GM21381 (cell line): Measurements from ENCODE around the gene TRUB1.

Experiments
- ATAC-seq: cut with Tn5 transposase; IDR thresholded peaks from one replicate; pipeline ENCODE4 v1.9.1; 2021; ENCODE audit warnings: mild to moderate bottlenecking, moderate library complexity; ENCODE audit not compliant: unreplicated experiment

The TRUB1 gene

DNA sequence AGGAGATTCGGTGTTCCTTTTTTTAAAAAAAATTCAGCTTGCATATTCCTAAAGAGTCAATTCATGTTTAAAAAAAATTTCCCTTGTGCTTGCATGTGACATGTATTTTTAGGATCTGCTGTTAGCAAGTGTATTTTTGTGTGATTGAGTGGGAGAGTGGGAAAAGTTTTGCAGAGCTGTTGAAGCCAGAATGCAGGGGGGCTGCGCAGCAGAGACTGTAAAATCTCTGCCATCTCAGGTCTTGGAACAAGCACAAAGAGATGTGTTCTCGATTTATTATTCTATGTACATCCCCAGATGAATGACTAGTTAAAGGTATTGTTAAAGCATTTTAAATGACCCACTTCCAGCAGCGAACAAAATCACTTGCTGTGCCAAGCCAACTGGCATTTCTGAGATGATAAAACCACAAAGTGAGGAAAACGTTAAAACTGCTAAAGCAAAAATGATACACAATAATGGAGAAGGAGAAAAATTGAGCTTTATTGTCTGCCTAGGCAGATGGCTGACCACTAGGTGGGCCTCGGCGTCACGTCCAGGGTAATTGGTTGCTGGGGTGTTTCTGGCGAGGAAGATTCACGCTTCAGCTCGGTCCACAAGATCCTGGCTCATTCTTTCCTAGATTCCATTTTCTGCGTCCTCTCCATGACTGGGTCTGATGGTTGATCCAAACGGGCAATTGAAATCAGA is 88.2 kb downstream of the TRUB1 start:
- no peak for ATAC-seq

GRCh38 chr10:115026746-115027140 is 88.7 kb downstream of the TRUB1 start:
- no peak for ATAC-seq
